Measurements from ENCODE around the gene SPAG16.
"Not testable (repeated sequence)": the region's sequence is repeated elsewhere in the genome, so short reads cannot be mapped to it uniquely, and the experiment has no call there.

DNA sequence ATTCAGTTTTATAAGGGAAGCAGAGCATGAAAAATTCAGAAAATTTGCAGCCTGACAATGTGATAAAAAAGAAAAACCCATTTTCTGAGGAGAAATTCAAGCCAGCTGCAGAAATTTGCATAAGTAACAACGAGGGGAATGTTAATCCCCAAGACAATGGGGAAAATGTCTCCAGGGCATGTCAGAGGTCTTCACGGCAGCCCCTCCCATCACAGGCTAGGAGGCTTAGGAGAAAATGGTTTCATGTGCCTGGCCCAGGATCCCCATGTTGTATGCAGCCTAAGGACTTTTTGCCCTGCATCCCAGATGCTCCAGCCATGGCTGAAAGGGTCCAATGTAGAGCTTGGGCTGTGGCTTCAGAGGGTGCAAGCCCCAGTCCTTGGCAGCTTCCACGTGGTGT, 714.7 kb downstream of the SPAG16 start:
- not testable (repeated sequence) for TF ChIP-seq NRF1 (IDR thresholded peaks at IDR 0.05; ENCODE audit: low read depth, low read length); EP300 (IDR thresholded peaks at IDR 0.05; ENCODE audit: borderline replicate concordance in 1 of 2, low read depth in 1 of 2, low read length in 1 of 2); JUND (IDR thresholded peaks at IDR 0.05); EZH2phosphoT487 (IDR thresholded peaks at IDR 0.05; ENCODE audit: borderline replicate concordance, low read depth); POLR2AphosphoS5 (IDR thresholded peaks at IDR 0.05; ENCODE audit: low read depth, low read length); MXI1 (IDR thresholded peaks at IDR 0.05; ENCODE audit: low read depth, low read length)
- TF ChIP-seq, protein P1, sequence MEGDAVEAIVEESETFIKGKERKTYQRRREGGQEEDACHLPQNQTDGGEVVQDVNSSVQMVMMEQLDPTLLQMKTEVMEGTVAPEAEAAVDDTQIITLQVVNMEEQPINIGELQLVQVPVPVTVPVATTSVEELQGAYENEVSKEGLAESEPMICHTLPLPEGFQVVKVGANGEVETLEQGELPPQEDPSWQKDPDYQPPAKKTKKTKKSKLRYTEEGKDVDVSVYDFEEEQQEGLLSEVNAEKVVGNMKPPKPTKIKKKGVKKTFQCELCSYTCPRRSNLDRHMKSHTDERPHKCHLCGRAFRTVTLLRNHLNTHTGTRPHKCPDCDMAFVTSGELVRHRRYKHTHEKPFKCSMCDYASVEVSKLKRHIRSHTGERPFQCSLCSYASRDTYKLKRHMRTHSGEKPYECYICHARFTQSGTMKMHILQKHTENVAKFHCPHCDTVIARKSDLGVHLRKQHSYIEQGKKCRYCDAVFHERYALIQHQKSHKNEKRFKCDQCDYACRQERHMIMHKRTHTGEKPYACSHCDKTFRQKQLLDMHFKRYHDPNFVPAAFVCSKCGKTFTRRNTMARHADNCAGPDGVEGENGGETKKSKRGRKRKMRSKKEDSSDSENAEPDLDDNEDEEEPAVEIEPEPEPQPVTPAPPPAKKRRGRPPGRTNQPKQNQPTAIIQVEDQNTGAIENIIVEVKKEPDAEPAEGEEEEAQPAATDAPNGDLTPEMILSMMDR (IDR thresholded peaks at IDR 0.05) = not testable (repeated sequence)
- TF ChIP-seq, protein P2, sequence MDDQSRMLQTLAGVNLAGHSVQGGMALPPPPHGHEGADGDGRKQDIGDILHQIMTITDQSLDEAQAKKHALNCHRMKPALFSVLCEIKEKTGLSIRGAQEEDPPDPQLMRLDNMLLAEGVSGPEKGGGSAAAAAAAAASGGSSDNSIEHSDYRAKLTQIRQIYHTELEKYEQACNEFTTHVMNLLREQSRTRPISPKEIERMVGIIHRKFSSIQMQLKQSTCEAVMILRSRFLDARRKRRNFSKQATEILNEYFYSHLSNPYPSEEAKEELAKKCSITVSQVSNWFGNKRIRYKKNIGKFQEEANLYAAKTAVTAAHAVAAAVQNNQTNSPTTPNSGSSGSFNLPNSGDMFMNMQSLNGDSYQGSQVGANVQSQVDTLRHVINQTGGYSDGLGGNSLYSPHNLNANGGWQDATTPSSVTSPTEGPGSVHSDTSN (IDR thresholded peaks at IDR 0.05) = not testable (repeated sequence)
- TF ChIP-seq, protein P3, sequence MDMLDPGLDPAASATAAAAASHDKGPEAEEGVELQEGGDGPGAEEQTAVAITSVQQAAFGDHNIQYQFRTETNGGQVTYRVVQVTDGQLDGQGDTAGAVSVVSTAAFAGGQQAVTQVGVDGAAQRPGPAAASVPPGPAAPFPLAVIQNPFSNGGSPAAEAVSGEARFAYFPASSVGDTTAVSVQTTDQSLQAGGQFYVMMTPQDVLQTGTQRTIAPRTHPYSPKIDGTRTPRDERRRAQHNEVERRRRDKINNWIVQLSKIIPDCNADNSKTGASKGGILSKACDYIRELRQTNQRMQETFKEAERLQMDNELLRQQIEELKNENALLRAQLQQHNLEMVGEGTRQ (IDR thresholded peaks at IDR 0.05; ENCODE audit: borderline replicate concordance, low read depth, low read length) = not testable (repeated sequence)
- TF ChIP-seq, protein P4, sequence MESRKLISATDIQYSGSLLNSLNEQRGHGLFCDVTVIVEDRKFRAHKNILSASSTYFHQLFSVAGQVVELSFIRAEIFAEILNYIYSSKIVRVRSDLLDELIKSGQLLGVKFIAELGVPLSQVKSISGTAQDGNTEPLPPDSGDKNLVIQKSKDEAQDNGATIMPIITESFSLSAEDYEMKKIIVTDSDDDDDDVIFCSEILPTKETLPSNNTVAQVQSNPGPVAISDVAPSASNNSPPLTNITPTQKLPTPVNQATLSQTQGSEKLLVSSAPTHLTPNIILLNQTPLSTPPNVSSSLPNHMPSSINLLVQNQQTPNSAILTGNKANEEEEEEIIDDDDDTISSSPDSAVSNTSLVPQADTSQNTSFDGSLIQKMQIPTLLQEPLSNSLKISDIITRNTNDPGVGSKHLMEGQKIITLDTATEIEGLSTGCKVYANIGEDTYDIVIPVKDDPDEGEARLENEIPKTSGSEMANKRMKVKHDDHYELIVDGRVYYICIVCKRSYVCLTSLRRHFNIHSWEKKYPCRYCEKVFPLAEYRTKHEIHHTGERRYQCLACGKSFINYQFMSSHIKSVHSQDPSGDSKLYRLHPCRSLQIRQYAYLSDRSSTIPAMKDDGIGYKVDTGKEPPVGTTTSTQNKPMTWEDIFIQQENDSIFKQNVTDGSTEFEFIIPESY (IDR thresholded peaks at IDR 0.05; ENCODE audit: borderline replicate concordance, low read depth) = not testable (repeated sequence)
- TF ChIP-seq, protein P5, sequence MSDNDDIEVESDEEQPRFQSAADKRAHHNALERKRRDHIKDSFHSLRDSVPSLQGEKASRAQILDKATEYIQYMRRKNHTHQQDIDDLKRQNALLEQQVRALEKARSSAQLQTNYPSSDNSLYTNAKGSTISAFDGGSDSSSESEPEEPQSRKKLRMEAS (IDR thresholded peaks at IDR 0.05; ENCODE audit: low read depth) = not testable (repeated sequence)
